GM12878 (cell line): ENCODE measurements around the gene ZNF248. TPM values are rescaled to one million over a fixed set of nuclear protein-coding genes. Genes with fewer than 3 reads are reported as not detected.

Experiments used
- ATAC-seq: fragments of 200-7000 bp; cut with Tn5 transposase; 3 replicates; pipeline ENCODE4 v1.9.1; 2020; ENCODE audit warnings: mild to moderate bottlenecking, moderate library complexity
- Bru-seq: library from RNA; stranded (reverse); fragments of 400-500 nt; gene quantifications from one replicate; lab custom pipeline; 2021; lab: Mats Ljungman, UMichigan
- BruChase-seq, 2 experiments: library from RNA; stranded (reverse); fragments of 400-500 nt; gene quantifications; one replicate each; lab custom pipeline; 2021; lab: Mats Ljungman, UMichigan
- BruUV-seq: library from RNA; stranded (reverse); fragments of 400-500 nt; replicated peaks from 2 replicates; lab custom pipeline; 2021; lab: Mats Ljungman, UMichigan
- CTCF ChIA-PET: fragments of 300-600 bp; sonication (Branson Sonifier 250); formaldehyde crosslinking; extraction: SDS; loops from one replicate; lab custom pipeline; 2021; ENCODE audit warnings: inconsistent platforms; lab: Yijun Ruan, JAX
- POLR2A ChIA-PET: fragments of 350-600 bp; formaldehyde crosslinking; extraction: SDS; loops from one replicate; lab custom pipeline; 2021; ENCODE audit warnings: inconsistent platforms; lab: Charles Lee
- RAD21 ChIA-PET: fragments of 300-600 bp; sonication (Branson Sonifier 250); formaldehyde crosslinking; loops from one replicate; lab custom pipeline; 2023; ENCODE audit warnings: antibody characterized with exemption; ENCODE audit not compliant: unreplicated experiment; lab: Charles Lee
- SMC1A ChIA-PET: fragments of 300-600 bp; sonication (Branson Sonifier 250); formaldehyde crosslinking; loops from one replicate; lab custom pipeline; 2023; ENCODE audit not compliant: unreplicated experiment, uncharacterized antibody; lab: Charles Lee
- DNase-seq: peaks from one replicate; pipeline ENCODE4 v3.0.0-alpha.2; 2011; ENCODE audit warnings: low read depth, low spot score
- FAIRE-seq: peaks from 3 replicates; lab custom pipeline; 2011; peaks lifted over from hg19 to GRCh38; lab: Jason Lieb, UNC
- H2AFZ ChIP-seq: 2 replicates; pipeline ENCODE4 v1.6.0; 2011; ENCODE audit warnings: low read depth, low read length, control low read depth; ENCODE audit not compliant: control insufficient read depth
- H3K27ac ChIP-seq: 2 replicates; pipeline ENCODE4 v1.5.1; 2011; ENCODE audit warnings: control low read depth; ENCODE audit not compliant: control insufficient read depth, insufficient read depth
- H3K27me3 ChIP-seq, 2 experiments: replicated peaks in 1 of 2; 2 replicates each; pipeline versions ENCODE4 v1.6.0 to v1.6.1; 2011; ENCODE audit warnings: low read length in 1 of 2; ENCODE audit not compliant: control insufficient read depth in 2 of 2, insufficient read depth in 2 of 2
- H3K36me3 ChIP-seq, 2 experiments: 2 replicates each; pipeline ENCODE4 v1.5.1; 2011; ENCODE audit warnings: low read length in 1 of 2; ENCODE audit not compliant: control insufficient read depth in 2 of 2, insufficient read depth in 2 of 2
- H3K4me1 ChIP-seq: 2 replicates; pipeline ENCODE4 v1.6.1; 2011; ENCODE audit warnings: mild to moderate bottlenecking, low read length, moderate library complexity, mixed read lengths; ENCODE audit not compliant: control insufficient read depth, insufficient read depth
- H3K4me2 ChIP-seq: 2 replicates; pipeline ENCODE4 v1.6.0; 2011; ENCODE audit warnings: control low read depth; ENCODE audit not compliant: control insufficient read depth, insufficient read depth
- H3K4me3 ChIP-seq: fragments of 200-600 bp; sonication (generic); 2 replicates; pipeline ENCODE4 v1.5.1; 2016
- H3K79me2 ChIP-seq: 2 replicates; pipeline ENCODE4 v1.6.0; 2011; ENCODE audit warnings: low read length; ENCODE audit not compliant: control insufficient read depth, insufficient read depth
- H3K9ac ChIP-seq: 2 replicates; pipeline ENCODE4 v1.8.0; 2011; ENCODE audit warnings: low read length, control low read depth, mixed read lengths; ENCODE audit not compliant: control insufficient read depth, insufficient read depth
- H3K9me3 ChIP-seq: replicated peaks from 3 replicates; pipeline ENCODE4 v1.5.1; 2011; ENCODE audit warnings: mild to moderate bottlenecking, low read length; ENCODE audit not compliant: control insufficient read depth, insufficient read depth
- H4K20me1 ChIP-seq: 2 replicates; pipeline ENCODE4 v1.6.0; 2011; ENCODE audit not compliant: control insufficient read depth, insufficient read depth
- ASH2L ChIP-seq: fragments of 300-600, 200-600 bp; sonication (generic); IDR thresholded peaks from 2 replicates; pipeline ENCODE4 v1.6.1; 2017; ENCODE audit warnings: low read depth, mild to moderate bottlenecking, borderline replicate concordance
- EGR1 ChIP-seq, 2 experiments: IDR thresholded peaks; 1 replicate in 1 of 2; 2 replicates in 1 of 2; pipeline ENCODE4 v1.6.1; 2011 to 2012; ENCODE audit warnings: low read depth in 2 of 2, low read length in 2 of 2, borderline replicate concordance in 1 of 2, mild to moderate bottlenecking in 1 of 2, moderate library complexity in 1 of 2
- GATAD2B ChIP-seq: fragments of 450-650 bp; conservative IDR thresholded peaks from 2 replicates; pipeline ENCODE4 v1.6.1; 2017; ENCODE audit warnings: low read depth, mild to moderate bottlenecking, moderate library complexity
- MEF2B ChIP-seq: fragments of 450-650 bp; IDR thresholded peaks from 2 replicates; pipeline ENCODE4 v1.6.1; 2018; ENCODE audit warnings: mild to moderate bottlenecking, moderate library complexity; ENCODE audit not compliant: partially characterized antibody, poor library complexity, severe bottlenecking
- NBN ChIP-seq: fragments of 450-650 bp; IDR thresholded peaks from 2 replicates; pipeline ENCODE4 v1.6.1; 2016
- SREBF2 ChIP-seq: IDR thresholded peaks from 2 replicates; pipeline ENCODE4 v1.6.1; 2012; ENCODE audit warnings: mild to moderate bottlenecking, low read length
- TBL1XR1 ChIP-seq: IDR thresholded peaks from 2 replicates; pipeline ENCODE4 v1.6.1; 2012; ENCODE audit warnings: low read depth, low read length, improper control_type of control experiment
- TCF12 ChIP-seq: IDR thresholded peaks from 2 replicates; pipeline ENCODE4 v1.6.1; 2011; ENCODE audit warnings: low read depth, mild to moderate bottlenecking, low read length
- YY1 ChIP-seq: IDR thresholded peaks from 2 replicates; pipeline ENCODE4 v1.6.1; 2011; ENCODE audit warnings: low read depth, mild to moderate bottlenecking, low read length
- WGBS: methylation state at CpG from one replicate; pipeline ENCODE4 v1.1.6; 2016; ENCODE audit warnings: low lambda C conversion rate; ENCODE audit not compliant: insufficient replicate concordance, insufficient coverage; ENCODE audit errors: missing lambda C conversion rate; 5-methylcytosine and 5-hydroxymethylcytosine counted together
- in situ Hi-C: fragments of 300-500 bp; cut with MboI; formaldehyde crosslinking; loops from 9 replicates; pipeline ENCODE4 v1.14.3; 2018; ENCODE audit warnings: mixed read lengths
- intact Hi-C: fragments of 100-400 bp; cut with micrococcal nuclease; formaldehyde crosslinking; loops from one replicate; pipeline ENCODE4 v1.14.2; 2022; ENCODE audit not compliant: unreplicated experiment
- long read RNA-seq, 2 experiments: library from polyadenylated mRNA; unstranded; transcript quantifications; one replicate each; pipeline ENCODE4 v2.0.0, GENCODE V29; 2019 to 2020
- polyA minus RNA-seq, 3 experiments: library from RNA; depleted of rRNA, polyadenylated mRNA; stranded (reverse); fragments of >200 nt; gene quantifications; 2 replicates each; pipeline ENCODE4 v1.2.3, GENCODE V29; 2011
- polyA plus RNA-seq, 11 experiments: library from polyadenylated mRNA; depleted of rRNA in 4 of 11; unstranded in 6 of 11; stranded (reverse) in 5 of 11; fragments of >200 nt; fragmentation: Nextera tagmentation in 4 of 11; fragmentation: Illumina TruSeq in 1 of 11; extraction: Ambion mirVana in 4 of 11; extraction: Trizol in 1 of 11; gene quantifications; 1 replicate in 1 of 11; 2 replicates in 10 of 11; pipeline versions ENCODE4 v1.2.1 to v1.2.3, GENCODE V29; 2011 to 2016; ENCODE audit warnings: inconsistent platforms in 2 of 11, missing spikeins in 2 of 11, low read depth in 1 of 11
- total RNA-seq, 4 experiments: library from RNA; depleted of rRNA in 3 of 4; stranded (reverse); fragments of >200 nt in 3 of 4; fragmentation: Illumina TruSeq in 1 of 4; extraction: Trizol in 1 of 4; gene quantifications; 2 replicates each; pipeline versions ENCODE4 v1.2.1 to v1.2.3, GENCODE V29; 2013 to 2021
- TF ChIP-seq, protein P1 (sequence below): fragments of 450-650 bp; IDR thresholded peaks from 2 replicates; pipeline ENCODE4 v1.6.1; 2016; ENCODE audit warnings: mild to moderate bottlenecking, moderate library complexity, borderline replicate concordance

The ZNF248 gene
- 116 TPM in 2 replicates for total RNA-seq (2013; cell fraction: nucleolus; rRNA removed)
- total RNA-seq (2014; rRNA removed): 5.7 and 8.7 TPM in 2 replicates
- total RNA-seq (2014; rRNA removed; fragmentation: Illumina TruSeq; extraction: Trizol): 8.4 and 9.1 TPM in 2 replicates
- total RNA-seq (2021): 5.7 and 7.1 TPM in 2 replicates
- polyA plus RNA-seq (2011; ENCODE audit: low read depth): 3.9 TPM
- 16.3 and 23.7 TPM in 2 replicates for polyA plus RNA-seq (2011; rRNA removed)
- 6.8 and 7.8 TPM in 2 replicates for polyA plus RNA-seq (2011; cell fraction: cytosol; rRNA removed)
- polyA plus RNA-seq (2011; cell fraction: nucleus; rRNA removed): 43.0 and 48.5 TPM in 2 replicates
- polyA plus RNA-seq (2012): 5.5 and 8.8 TPM in 2 replicates
- 9.4 and 15.0 TPM in 2 replicates for polyA plus RNA-seq (2014; fragmentation: Illumina TruSeq; extraction: Trizol)
- polyA plus RNA-seq (2014; fragmentation: Nextera tagmentation; extraction: Ambion mirVana): 1 to 10 TPM; 2.0 to 4.9 TPM
- 10.7 and 14.2 TPM in 2 replicates for polyA plus RNA-seq (2014; rRNA removed)
- polyA plus RNA-seq (2016; fragmentation: Nextera tagmentation; extraction: Ambion mirVana): 10 to 100 TPM in 1 of 2 experiments, 1 to 10 TPM in 1; 9.6 to 10.8 TPM
- polyA minus RNA-seq (2011; rRNA and poly(A)+ RNA removed): 13.0 and 13.4 TPM in 2 replicates
- 3.1 and 5.0 TPM in 2 replicates for polyA minus RNA-seq (2011; cell fraction: cytosol; rRNA and poly(A)+ RNA removed)
- polyA minus RNA-seq (2011; cell fraction: nucleus; rRNA and poly(A)+ RNA removed): 18.7 and 21.9 TPM in 2 replicates
- percentile 76 among the genes with signal in this experiment for Bru-seq, nascent RNA
- BruChase-seq, experiment 1, labeled RNA remaining after a 6-hour chase: percentile 85 among the genes with signal in this experiment
- percentile 83 among the genes with signal in this experiment for BruChase-seq, experiment 2, labeled RNA remaining after a 2-hour chase
- long read RNA-seq, experiment 1, full-length matches to known transcripts: 3 of 7 reads
- long read RNA-seq, experiment 1, partial matches to known transcripts: 0 of 7 reads
- long read RNA-seq, experiment 1, other reads (novel, unspliced or antisense): 4 of 7 reads
- long read RNA-seq, experiment 2, full-length matches to known transcripts: 8 of 39 reads
- long read RNA-seq, experiment 2, partial matches to known transcripts: 6 of 39 reads
- long read RNA-seq, experiment 2, other reads (novel, unspliced or antisense): 25 of 39 reads

DNA sequence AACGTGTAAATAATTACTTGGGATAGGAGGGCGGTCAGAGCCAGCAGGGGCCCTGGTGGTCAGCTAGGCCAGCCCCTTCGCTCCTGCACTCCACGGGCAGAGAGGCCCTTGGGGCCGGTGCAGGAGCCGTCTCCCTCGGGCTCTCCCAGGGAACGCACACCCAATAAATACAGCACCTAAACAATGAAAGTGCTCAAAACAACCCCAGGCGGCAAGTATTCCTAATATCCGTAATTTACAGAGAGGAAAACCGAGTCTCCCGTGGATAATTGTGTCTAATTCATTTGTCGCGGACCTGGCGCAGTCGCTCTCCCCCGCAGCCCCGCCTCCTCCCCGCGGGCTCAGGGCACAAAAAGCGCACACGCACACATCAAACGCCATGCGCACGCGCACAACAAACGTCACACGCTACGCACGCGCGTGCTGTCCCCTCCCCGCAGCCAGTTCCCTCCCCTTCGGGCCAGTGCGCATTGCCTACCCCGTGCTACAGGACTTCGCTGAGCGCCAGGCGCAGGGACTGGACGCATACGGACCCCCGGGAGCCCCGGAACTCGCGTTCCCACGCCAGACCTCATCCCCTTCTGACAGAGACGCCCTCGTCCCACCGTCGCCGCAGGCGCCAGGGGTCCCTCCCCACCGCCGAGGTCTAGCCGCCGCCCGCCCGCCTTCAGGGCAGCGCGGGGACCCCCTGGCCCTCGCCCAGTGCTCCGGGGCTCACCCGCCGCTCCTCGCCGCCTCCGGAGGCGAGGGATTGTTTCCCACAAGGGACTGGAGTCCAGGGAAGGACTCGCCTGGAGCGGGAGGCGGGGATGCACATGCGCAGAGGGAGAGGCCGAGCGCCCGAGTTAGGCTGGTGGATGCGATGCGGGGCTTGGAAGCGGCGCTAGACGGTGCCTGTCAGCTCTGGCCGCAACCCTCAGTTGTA lies at the start of gene ZNF248:
ZNF248 (minus strand) TSS at position 324 of the 925 bp plus-strand sequence. CDS start 1,300 bp downstream, outside the sequence.
- TSS peak; percentile 92 for BruUV-seq
- in situ Hi-C loops: loop anchor here (5.0 to 10.0 kb wide), 2 partner anchors 117 to 240 kb away; partner anchors contain the start of gene ZNF25
- intact Hi-C loops: loop anchor here (1.0 to 2.0 kb wide), 2 partner anchors 119 to 237 kb away; partner anchors contain the start of genes ZNF25 and ZNF37A
- CTCF ChIA-PET: interaction anchor here (1.1 kb wide), 2 partner anchors 9 to 118 kb away, joined by 3 read pairs; no protein-coding TSS in a partner anchor
- peak within 1 kb of the TSS; percentile 82 for H3K4me3 ChIP-seq
- peak within 1 kb of the TSS; percentile 93 for H2AFZ ChIP-seq
- H3K4me1 ChIP-seq: no peaks in the 10 kb centered on the region; the same call in 1 of the 2 replicates
- H3K9ac ChIP-seq: peak within 1 kb of the TSS; percentile 89
- POLR2A ChIA-PET: interaction anchor here (1.6 kb wide), 1 partner anchor 8 kb away, joined by 4 read pairs; no protein-coding TSS in a partner anchor
- no peaks in the 10 kb centered on the region for H3K27me3 ChIP-seq
- H4K20me1 ChIP-seq: no peaks in the 10 kb centered on the region
- FAIRE-seq: peak; percentile 93
- no peaks in the 10 kb centered on the region; a peak in 2 of 4 replicates for H3K36me3 ChIP-seq
- H3K4me2 ChIP-seq: peak within 1 kb of the TSS; percentile 76
- SMC1A ChIA-PET: interaction anchor here (1.0 to 1.3 kb wide), 3 partner anchors 9 to 236 kb away, joined by 3 to 4 read pairs (median 3); no protein-coding TSS in a partner anchor
- H3K27ac ChIP-seq: peak within 1 kb of the TSS; percentile 78
- peaks cover 2% of the 10 kb centered on the region; the same call in 2 of the 3 replicates for H3K9me3 ChIP-seq
- H3K79me2 ChIP-seq: peaks cover 18% of the 10 kb centered on the region
- RAD21 ChIA-PET: no interaction called here
- under 1% methylated on average over 75 of the region's 81 CpGs for WGBS
- DNase-seq: peak; percentile 89
- ATAC-seq: peak; percentile 95
- TF ChIP-seq MEF2B (no peak), TCF12 (0 out of 2 replicates have a peak, but pooled peaks have one; percentile 2), YY1 (0 out of 2 replicates have a peak, but pooled peaks have one; percentile 36), ASH2L (no peak), EGR1 (IDR thresholded peaks at IDR 0.05; ENCODE audit: borderline replicate concordance in 1 of 2, low read depth in 2 of 2, low read length in 2 of 2) (peak in 1 of 2 experiments; percentile 80; a peak in 2 of 3 replicates), GATAD2B (peak; percentile 41; the same call in 1 of the 2 replicates), SREBF2 (no peak), TBL1XR1 (0 out of 2 replicates have a peak, but pooled peaks have one; percentile 12), NBN (no peak)
- TF ChIP-seq, protein P1, sequence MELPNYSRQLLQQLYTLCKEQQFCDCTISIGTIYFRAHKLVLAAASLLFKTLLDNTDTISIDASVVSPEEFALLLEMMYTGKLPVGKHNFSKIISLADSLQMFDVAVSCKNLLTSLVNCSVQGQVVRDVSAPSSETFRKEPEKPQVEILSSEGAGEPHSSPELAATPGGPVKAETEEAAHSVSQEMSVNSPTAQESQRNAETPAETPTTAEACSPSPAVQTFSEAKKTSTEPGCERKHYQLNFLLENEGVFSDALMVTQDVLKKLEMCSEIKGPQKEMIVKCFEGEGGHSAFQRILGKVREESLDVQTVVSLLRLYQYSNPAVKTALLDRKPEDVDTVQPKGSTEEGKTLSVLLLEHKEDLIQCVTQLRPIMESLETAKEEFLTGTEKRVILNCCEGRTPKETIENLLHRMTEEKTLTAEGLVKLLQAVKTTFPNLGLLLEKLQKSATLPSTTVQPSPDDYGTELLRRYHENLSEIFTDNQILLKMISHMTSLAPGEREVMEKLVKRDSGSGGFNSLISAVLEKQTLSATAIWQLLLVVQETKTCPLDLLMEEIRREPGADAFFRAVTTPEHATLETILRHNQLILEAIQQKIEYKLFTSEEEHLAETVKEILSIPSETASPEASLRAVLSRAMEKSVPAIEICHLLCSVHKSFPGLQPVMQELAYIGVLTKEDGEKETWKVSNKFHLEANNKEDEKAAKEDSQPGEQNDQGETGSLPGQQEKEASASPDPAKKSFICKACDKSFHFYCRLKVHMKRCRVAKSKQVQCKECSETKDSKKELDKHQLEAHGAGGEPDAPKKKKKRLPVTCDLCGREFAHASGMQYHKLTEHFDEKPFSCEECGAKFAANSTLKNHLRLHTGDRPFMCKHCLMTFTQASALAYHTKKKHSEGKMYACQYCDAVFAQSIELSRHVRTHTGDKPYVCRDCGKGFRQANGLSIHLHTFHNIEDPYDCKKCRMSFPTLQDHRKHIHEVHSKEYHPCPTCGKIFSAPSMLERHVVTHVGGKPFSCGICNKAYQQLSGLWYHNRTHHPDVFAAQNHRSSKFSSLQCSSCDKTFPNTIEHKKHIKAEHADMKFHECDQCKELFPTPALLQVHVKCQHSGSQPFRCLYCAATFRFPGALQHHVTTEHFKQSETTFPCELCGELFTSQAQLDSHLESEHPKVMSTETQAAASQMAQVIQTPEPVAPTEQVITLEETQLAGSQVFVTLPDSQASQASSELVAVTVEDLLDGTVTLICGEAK: no peak
